Measurements from ENCODE around the gene MYO1B. TPM values are rescaled to one million over a fixed set of nuclear protein-coding genes. Genes with fewer than 3 reads are reported as not detected.

MYO1B gene
- total RNA-seq, 1 donor from 2014 or later, result 150 TPM

DNA sequence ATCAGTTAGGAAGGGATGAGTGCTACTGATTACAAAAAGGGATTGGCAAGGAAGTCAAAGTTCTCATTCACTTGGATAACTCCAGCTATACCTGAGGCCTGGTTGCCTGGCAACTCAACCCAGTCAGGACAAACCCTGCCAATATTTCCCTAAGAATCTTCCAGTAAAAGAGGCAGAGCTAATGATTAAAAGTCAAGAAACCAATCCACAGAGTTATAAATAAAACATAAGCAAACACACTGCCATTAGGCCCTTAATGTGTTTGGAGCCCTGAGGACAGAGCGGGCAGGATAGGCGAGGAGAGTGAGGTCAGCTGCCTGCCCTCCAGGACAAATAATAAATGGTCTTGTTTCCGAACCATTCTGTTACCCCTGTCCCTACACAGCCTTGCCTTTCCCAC is 217.2 kb downstream of the MYO1B start:
- DNase-seq, result no peak

DNA sequence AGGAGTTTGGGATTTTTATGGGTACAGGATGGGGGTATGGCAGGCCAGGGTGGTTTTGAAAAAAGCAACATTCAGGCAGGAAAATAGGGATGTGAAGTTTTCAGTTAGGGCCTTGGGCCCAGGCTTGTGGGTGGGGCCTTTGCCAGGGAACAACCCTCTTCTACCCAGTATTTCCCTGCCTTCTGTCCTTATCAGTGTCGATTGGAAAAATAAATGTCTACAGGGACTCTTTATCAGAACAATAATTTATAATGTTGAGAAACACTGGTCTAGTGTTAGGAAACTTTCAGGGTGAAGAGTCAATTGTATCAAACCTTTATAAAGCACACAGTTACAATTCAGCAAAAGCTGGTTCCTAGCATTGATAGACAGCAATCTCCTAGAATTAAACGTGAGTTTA is 218.6 kb downstream of the MYO1B start:
- DNase-seq, result no peak

DNA sequence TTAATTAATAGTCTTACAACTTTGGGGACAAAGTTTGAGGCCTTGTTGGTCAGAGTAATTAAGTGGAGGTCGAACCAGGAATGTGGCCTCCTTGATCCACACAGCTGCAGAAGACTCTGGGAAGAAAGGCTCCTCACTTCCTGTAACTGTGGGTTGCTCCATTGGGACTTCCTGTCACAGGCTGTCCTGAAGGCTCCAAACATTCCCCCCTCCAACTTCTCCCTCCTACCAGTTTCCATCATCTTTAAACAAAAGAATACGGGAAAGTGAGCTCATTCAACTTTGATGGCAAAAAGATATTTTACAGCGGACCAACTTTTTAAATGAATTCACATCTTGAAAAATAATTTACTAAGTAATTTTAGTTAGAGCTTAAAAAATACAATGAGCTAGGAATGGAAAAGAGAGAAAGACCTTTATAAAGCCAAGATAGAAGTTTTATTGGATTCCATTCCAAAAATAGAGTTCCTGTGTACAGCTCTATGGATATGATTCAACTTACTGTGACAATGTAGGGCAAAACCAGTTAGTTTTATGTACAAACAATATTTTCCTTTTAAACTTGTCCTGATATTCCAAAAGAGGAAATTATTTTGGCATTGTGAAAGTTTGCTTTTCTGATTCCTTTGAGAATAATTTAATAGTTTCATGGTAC is 220.7 kb downstream of the MYO1B start:
- peak; percentile 66 for DNase-seq

DNA sequence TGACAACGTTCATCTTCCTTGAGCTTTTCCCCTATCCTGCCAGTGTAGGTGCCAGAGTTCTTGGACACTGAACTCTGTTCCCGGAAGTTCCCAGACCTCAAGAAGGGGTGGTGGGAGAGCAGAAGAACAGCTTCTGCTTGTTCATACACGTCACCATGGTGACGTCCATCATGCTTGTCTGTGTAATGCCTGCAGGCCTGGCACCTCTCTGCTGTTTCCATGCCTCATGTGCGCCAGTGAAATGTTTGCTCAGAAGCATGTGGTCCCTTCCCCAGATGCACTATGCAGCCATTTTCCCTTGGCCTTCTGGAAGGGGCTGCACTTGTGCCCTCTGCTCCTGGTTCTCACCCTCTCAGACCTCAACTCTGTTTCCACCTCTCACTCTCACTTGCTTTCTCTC is 221.9 kb downstream of the MYO1B start:
- no peak for DNase-seq

DNA sequence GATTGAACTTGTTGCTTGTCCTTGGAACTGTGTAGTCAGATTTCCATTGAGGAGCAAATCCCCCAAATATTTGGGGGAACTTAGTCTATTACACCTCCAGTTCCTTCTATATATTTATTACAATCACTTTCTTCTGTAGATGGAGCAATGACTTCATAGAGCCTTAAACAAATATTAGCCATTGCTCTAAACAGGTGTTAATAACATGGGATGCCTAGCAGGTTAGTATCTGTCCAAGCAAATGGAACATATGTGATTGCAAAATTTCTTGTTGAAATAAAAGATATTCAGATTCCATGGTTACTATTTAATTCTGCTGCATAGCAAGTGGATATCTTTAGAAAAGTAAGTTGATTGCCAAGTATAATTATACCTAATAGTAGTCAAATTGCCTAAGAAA is 225.1 kb downstream of the MYO1B start:
- no peak for DNase-seq

DNA sequence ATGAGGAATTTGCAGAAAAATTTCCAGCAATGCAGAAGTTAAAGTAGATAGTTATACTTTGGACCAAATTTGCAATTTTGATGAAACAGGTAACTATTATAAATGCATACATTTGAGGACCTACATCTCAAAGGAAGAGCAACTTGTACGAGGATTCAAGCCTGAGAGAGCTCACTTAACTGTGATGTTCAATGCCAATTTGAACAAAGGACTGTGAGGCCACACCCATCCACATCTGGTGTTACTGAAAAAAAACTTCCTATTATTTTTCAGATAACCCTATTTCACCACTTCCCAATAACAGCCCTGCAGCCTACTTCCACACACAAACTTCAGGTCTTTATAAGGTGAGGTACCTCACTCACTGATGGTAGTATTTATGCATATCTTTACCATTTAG is 229.3 kb downstream of the MYO1B start:
- peak; percentile 21 for DNase-seq

Small RNA genes lying within 50 kb of the gene (small RNA-seq; reads per million reads assigned to genes)
- not detected for gene RNU6-1045P (ENCODE audit: low replicate concordance)

Other genes starting within 250 kb of the MYO1B start
- 51.6 TPM for gene STAT1, start 231.2 kb upstream of the MYO1B start, total RNA-seq
- 4.3 TPM for gene STAT4, start 94.4 kb upstream of the MYO1B start, total RNA-seq